Measurements from ENCODE around the gene L1CAM. TPM values are rescaled to one million over a fixed set of nuclear protein-coding genes. Genes with fewer than 3 reads are reported as not detected.

Gene L1CAM
- total RNA-seq, 6 experiments from 2014 or later = 13.1 to 89.2 (median 14.4) TPM

DNA sequence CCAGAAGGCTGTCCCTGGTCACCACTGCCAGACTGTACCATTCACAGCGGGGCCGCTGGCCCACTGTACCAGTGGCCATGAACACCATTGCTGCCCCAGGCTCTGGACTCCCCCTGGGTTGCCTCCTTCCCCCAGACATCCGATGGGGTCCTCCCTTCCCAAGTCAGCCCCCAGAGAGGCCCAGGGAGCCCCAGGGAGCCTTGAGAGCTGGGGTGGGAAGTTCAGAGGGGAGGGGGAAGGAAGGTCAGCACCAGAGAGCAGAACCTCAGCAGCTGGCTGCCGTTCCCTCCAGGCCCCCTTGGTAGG, 40.5 kb upstream of the L1CAM start:
- Mint-ChIP-seq H3K9me3 (no peaks in the 10 kb centered on the region), H3K27ac (no peak overlapping the region), H3K27me3 (ENCODE audit: insufficient read depth) (no peaks in the 10 kb centered on the region), H3K4me1 (ENCODE audit: low read depth) (peaks cover 25% of the 10 kb centered on the region), H3K4me3 (no peak overlapping the region), H3K36me3 (ENCODE audit: low read depth) (peaks cover 3% of the 10 kb centered on the region; the same call in 1 of the 2 replicates)
- TF ChIP-seq, protein P1, sequence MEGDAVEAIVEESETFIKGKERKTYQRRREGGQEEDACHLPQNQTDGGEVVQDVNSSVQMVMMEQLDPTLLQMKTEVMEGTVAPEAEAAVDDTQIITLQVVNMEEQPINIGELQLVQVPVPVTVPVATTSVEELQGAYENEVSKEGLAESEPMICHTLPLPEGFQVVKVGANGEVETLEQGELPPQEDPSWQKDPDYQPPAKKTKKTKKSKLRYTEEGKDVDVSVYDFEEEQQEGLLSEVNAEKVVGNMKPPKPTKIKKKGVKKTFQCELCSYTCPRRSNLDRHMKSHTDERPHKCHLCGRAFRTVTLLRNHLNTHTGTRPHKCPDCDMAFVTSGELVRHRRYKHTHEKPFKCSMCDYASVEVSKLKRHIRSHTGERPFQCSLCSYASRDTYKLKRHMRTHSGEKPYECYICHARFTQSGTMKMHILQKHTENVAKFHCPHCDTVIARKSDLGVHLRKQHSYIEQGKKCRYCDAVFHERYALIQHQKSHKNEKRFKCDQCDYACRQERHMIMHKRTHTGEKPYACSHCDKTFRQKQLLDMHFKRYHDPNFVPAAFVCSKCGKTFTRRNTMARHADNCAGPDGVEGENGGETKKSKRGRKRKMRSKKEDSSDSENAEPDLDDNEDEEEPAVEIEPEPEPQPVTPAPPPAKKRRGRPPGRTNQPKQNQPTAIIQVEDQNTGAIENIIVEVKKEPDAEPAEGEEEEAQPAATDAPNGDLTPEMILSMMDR (IDR thresholded peaks at IDR 0.05) = no peak
- no peak for DNase-seq

GRCh38 chrX:153925739-153926551, 40.0 kb upstream of the L1CAM start, which contains the start of gene ARHGAP4:
TSS of gene ARHGAP4 (minus strand) at chrX:153926264. CDS start at chrX:153926202, 62 bp downstream.
- peak within 1 kb of the TSS; percentile 87; the same call in 1 of the 2 replicates for H3K27ac Mint-ChIP-seq
- no peaks in the 10 kb centered on the region for H3K36me3 Mint-ChIP-seq (ENCODE audit: low read depth)
- peak within 1 kb of the TSS; percentile 83 for H3K4me3 Mint-ChIP-seq
- peaks cover 25% of the 10 kb centered on the region for H3K4me1 Mint-ChIP-seq (ENCODE audit: low read depth)
- no peaks in the 10 kb centered on the region for H3K27me3 Mint-ChIP-seq (ENCODE audit: insufficient read depth)
- no peak for DNase-seq
- H3K9me3 Mint-ChIP-seq = no peaks in the 10 kb centered on the region
- TF ChIP-seq, protein P1 (IDR thresholded peaks at IDR 0.05) = no peak

- Mint-ChIP-seq H3K9me3 (no peaks in the 10 kb centered on the region), H3K36me3 (ENCODE audit: low read depth) (no peaks in the 10 kb centered on the region), H3K4me3 (no peak overlapping the region)
These were observed 39.4 kb upstream of the L1CAM start for GRCh38 chrX:153925387-153925738.

DNA sequence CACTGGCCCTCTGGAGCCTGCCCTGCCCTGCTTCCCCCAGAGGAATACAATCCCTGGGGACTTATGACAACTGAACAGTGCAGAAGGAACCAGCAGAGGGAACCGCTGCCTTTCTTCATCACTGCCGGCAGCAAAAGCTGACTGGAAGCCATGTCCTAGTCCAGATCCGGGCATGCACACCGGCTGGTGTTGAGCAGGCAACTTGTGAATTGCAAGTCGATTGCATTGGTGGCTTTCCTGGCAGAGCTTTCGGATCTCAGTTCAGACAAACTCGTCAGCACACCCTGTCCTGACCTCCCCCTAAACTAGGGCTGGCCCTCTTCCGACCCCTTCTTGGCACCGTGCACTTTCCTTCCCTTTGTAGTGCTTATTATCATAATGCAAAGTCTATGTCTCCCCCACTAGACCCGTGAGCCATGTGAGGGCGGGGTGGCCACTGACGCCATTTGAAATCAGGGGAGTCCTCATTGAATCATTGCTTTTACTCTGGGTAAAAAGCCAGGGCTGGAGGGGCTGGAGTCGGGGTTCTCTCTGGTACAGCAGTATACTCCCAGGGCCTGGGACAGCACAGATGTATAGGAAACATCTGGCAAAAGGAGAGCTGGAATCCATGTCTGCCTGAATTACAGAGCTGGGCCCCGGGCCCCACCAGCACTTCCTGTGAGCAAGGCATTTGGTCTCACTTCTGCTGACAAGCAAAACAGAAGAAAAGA, 38.3 kb upstream of the L1CAM start:
- no peak overlapping the region for H3K4me3 Mint-ChIP-seq
- H3K4me1 Mint-ChIP-seq (ENCODE audit: low read depth) = peaks cover 24% of the 10 kb centered on the region
- no peak overlapping the region for H3K27ac Mint-ChIP-seq
- peak; percentile 47 for DNase-seq
- TF ChIP-seq, protein P1 (IDR thresholded peaks at IDR 0.05) = peak; percentile 36
- no peaks in the 10 kb centered on the region for H3K36me3 Mint-ChIP-seq (ENCODE audit: low read depth)
- no peaks in the 10 kb centered on the region for H3K9me3 Mint-ChIP-seq
- H3K27me3 Mint-ChIP-seq (ENCODE audit: insufficient read depth) = no peaks in the 10 kb centered on the region

More at GRCh38 chrX:153925387-153925738, 39.4 kb upstream of the L1CAM start:
- TF ChIP-seq, protein P1 (IDR thresholded peaks at IDR 0.05) = no peak
- Mint-ChIP-seq H3K27me3 (ENCODE audit: insufficient read depth) (no peaks in the 10 kb centered on the region), H3K4me1 (ENCODE audit: low read depth) (peaks cover 25% of the 10 kb centered on the region), H3K27ac (no peak overlapping the region)
- DNase-seq = no peak

DNA sequence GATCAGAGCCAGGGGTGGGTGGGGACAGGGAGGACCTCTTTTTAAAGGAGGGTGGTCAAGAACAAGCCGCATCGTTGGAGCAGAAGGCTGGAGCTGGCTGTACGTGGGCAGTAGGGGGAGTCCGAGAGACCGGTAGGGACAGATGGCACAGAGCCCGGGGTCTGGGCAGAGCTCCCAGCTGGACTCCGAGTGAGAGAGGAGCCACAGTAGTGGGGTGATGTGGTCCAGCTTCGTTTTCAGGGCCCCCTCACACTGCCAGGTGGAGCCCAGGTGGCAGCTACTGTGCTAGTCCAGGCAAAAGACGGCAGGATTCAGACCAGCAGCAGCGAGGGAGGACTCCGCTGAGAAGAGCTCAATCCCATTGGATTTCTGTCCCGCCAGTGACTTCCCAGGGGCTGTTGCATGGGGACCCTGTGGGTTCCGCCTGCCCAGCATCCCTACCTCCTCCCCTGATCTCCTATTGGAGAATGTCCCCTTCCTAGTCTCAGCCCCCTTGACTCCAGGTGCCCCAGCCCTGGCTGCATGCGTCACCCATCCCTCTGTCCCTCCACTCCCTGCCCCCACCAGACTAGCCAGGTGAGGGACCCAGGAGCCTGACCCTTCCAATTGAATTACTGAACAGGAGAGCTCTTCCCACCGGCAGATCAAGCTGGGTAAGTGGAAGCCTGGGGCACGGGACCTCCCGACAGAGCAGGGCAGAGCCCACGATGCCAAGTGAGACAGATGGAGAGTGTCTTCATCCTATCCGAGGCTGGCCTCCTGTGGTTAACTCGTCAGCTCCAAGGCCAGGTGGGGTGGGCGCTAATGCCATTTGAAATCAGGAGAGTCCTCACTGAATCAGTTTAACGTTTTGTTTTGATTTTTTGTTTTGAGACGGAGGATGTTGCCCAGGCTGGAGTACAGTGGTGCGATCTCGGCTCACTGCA, 37.2 kb upstream of the L1CAM start:
- TF ChIP-seq, protein P1 (IDR thresholded peaks at IDR 0.05) = peak; percentile 60; the same call in 1 of the 2 replicates
- H3K9me3 Mint-ChIP-seq = no peaks in the 10 kb centered on the region
- H3K27me3 Mint-ChIP-seq (ENCODE audit: insufficient read depth) = peaks cover 1% of the 10 kb centered on the region; the same call in 1 of the 2 replicates
- no peaks in the 10 kb centered on the region for H3K36me3 Mint-ChIP-seq (ENCODE audit: low read depth)
- peak; percentile 33 for DNase-seq
- no peak overlapping the region for H3K27ac Mint-ChIP-seq
- H3K4me1 Mint-ChIP-seq (ENCODE audit: low read depth) = peaks cover 13% of the 10 kb centered on the region
- no peak overlapping the region for H3K4me3 Mint-ChIP-seq

All from HFFc6 (cell line).